Measurements from ENCODE around the gene RNF130.
A peak's percentile ranks its signal among the peaks of the same experiment; 100 is the strongest.

GRCh38 chr5:179974946-179975712, 96.4 kb downstream of the RNF130 start:
- peak in 1 of 2 donors; percentile 36 for TF ChIP-seq CTCF (conservative IDR thresholded peaks at IDR 0.05 in 1 of 2, IDR thresholded peaks at IDR 0.05 in 1 of 2; ENCODE audit: low read depth in 1 of 2, low read length in 2 of 2)
- TF ChIP-seq EZH2 (IDR thresholded peaks at IDR 0.05; ENCODE audit: low read length, missing control alignments) = no peak

All from fibroblast of lung (primary cell).